ENCODE data around the gene FARP1.

FARP1 gene

GRCh38 chr13:98099627-98100026 is 43.3 kb upstream of the FARP1 start:
- Histone ChIP-seq H3K36me3 (ENCODE audit: control insufficient read depth, insufficient read depth, low read length) (no peaks in the 10 kb centered on the region), H3K27me3 (replicated peaks; ENCODE audit: control insufficient read depth, insufficient read depth, low read length) (no peaks in the 10 kb centered on the region; the same call in none of the 2 replicates), H3K4me3 (replicated peaks; ENCODE audit: low read depth, low read length) (no peak overlapping the region)
- TF ChIP-seq CTCF (IDR thresholded peaks at IDR 0.05; ENCODE audit: insufficient read depth, low read length, poor library complexity, severe bottlenecking), result no peak
- DNase-seq (ENCODE audit: extremely low read depth, insufficient read length), result no peak

GRCh38 chr13:98100481-98100880 is 42.4 kb upstream of the FARP1 start:
- Histone ChIP-seq H3K27me3 (replicated peaks; ENCODE audit: control insufficient read depth, insufficient read depth, low read length) (no peaks in the 10 kb centered on the region; the same call in none of the 2 replicates), H3K4me3 (replicated peaks; ENCODE audit: low read depth, low read length) (no peak overlapping the region), H3K36me3 (ENCODE audit: control insufficient read depth, insufficient read depth, low read length) (no peaks in the 10 kb centered on the region)
- TF ChIP-seq CTCF (IDR thresholded peaks at IDR 0.05; ENCODE audit: insufficient read depth, low read length, poor library complexity, severe bottlenecking), result no peak
- DNase-seq (ENCODE audit: extremely low read depth, insufficient read length), result no peak

- DNase-seq (ENCODE audit: extremely low read depth, insufficient read length), result no peak
- H3K36me3 ChIP-seq (ENCODE audit: control insufficient read depth, insufficient read depth, low read length), result no peaks in the 10 kb centered on the region
- H3K4me3 ChIP-seq (replicated peaks; ENCODE audit: low read depth, low read length), result no peak overlapping the region
- no peaks in the 10 kb centered on the region for H3K27me3 ChIP-seq (replicated peaks; ENCODE audit: control insufficient read depth, insufficient read depth, low read length)
- TF ChIP-seq CTCF (IDR thresholded peaks at IDR 0.05; ENCODE audit: insufficient read depth, low read length, poor library complexity, severe bottlenecking), result no peak
Observed at GRCh38 chr13:98103531-98103930, 39.4 kb upstream of the FARP1 start.

- no peak for TF ChIP-seq CTCF (IDR thresholded peaks at IDR 0.05; ENCODE audit: insufficient read depth, low read length, poor library complexity, severe bottlenecking)
- no peak for DNase-seq (ENCODE audit: extremely low read depth, insufficient read length)
- no peaks in the 10 kb centered on the region for H3K36me3 ChIP-seq (ENCODE audit: control insufficient read depth, insufficient read depth, low read length)
- H3K4me3 ChIP-seq (replicated peaks; ENCODE audit: low read depth, low read length), result no peak overlapping the region
- H3K27me3 ChIP-seq (replicated peaks; ENCODE audit: control insufficient read depth, insufficient read depth, low read length), result no peaks in the 10 kb centered on the region
Observed at GRCh38 chr13:98103942-98104880, 38.7 kb upstream of the FARP1 start.

GRCh38 chr13:98105929-98106336 is 37.0 kb upstream of the FARP1 start:
- Histone ChIP-seq H3K36me3 (ENCODE audit: control insufficient read depth, insufficient read depth, low read length) (no peaks in the 10 kb centered on the region), H3K4me3 (replicated peaks; ENCODE audit: low read depth, low read length) (no peak overlapping the region), H3K27me3 (replicated peaks; ENCODE audit: control insufficient read depth, insufficient read depth, low read length) (no peaks in the 10 kb centered on the region)
- no peak for DNase-seq (ENCODE audit: extremely low read depth, insufficient read length)
- no peak for TF ChIP-seq CTCF (IDR thresholded peaks at IDR 0.05; ENCODE audit: insufficient read depth, low read length, poor library complexity, severe bottlenecking)

All from GM06990 (cell line).